ES-I3 (cell line): Measurements from ENCODE around the gene KIFC1.

ENCODE experiments used
- H3K36me3 ChIP-seq: 2 replicates; pipeline ENCODE4 v1.6.1; 2013; ENCODE audit warnings: mild to moderate bottlenecking, low read length, control low read depth, moderate library complexity; ENCODE audit not compliant: insufficient read depth
- H3K4me1 ChIP-seq: 2 replicates; pipeline ENCODE4 v1.6.1; 2013; ENCODE audit warnings: mild to moderate bottlenecking, control low read depth, low read length; ENCODE audit not compliant: insufficient read depth
- H3K9ac ChIP-seq: 2 replicates; pipeline ENCODE4 v1.6.1; 2013; ENCODE audit warnings: low read depth, mild to moderate bottlenecking, low read length, moderate library complexity
- H3K9me3 ChIP-seq: 2 replicates; pipeline ENCODE4 v1.6.1; 2013; ENCODE audit warnings: mild to moderate bottlenecking, low read length, moderate library complexity; ENCODE audit not compliant: control insufficient read depth, insufficient read depth

KIFC1 gene

DNA sequence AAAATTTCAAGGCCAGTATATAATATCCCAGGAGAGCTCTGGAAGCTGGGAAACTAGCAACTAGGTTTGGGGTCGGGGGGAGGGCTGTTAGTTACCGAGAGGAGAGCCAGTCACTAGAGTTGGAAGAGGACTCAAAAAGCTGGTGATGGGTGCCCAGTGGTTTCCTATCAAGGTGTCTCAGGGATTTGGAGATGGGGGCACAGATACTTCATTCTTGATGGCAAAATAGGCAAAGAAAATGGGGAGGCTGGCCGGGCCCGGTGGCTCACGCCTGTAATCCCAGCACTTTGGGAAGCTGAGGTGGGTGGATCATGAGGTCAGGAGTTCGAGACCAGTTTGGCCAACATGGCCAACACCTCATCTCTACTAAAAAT, 20.0 kb downstream of the KIFC1 start:
- Histone ChIP-seq H3K9ac (peak overlapping the region; percentile 94), H3K9me3 (no peaks in the 10 kb centered on the region), H3K36me3 (peaks cover 22% of the 10 kb centered on the region), H3K4me1 (peaks cover 6% of the 10 kb centered on the region; the same call in 1 of the 2 replicates)

DNA sequence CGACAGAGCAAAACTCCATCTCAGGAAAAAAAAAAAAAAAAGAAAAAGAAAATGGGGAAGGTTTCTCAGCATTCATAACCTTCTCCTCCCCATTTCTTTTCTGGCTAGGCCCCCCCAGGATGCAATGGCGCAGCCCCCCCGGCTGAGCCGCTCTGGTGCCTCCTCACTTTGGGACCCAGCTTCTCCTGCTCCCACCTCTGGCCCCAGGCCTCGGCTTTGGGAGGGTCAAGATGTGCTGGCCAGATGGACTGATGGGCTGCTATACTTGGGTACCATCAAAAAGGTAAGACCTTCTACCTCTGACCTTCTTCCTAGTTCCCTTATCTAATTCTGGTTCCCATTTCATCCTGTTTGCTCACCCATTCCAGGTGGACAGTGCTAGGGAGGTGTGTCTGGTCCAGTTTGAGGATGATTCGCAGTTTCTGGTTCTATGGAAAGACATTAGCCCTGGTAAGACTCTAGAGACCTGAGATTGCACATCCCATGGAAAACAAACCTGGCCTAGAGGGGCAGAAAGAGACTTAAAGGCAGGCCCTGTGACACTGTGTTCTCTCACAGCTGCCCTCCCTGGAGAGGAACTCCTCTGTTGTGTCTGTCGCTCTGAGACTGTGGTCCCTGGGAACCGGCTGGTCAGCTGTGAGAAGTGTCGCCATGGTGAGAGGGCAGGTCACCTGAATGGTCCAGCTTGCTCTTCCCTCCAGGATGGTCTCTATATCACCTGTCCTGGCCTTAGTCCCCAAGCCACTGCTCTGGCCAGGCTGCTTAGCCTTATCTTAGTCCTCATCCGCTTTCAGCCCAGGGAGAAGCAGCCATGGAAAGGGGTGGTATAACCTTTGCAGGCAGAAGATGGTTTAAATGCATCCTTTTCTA, 20.8 kb downstream of the KIFC1 start:
- peaks cover 14% of the 10 kb centered on the region for H3K36me3 ChIP-seq
- H3K9me3 ChIP-seq: no peaks in the 10 kb centered on the region
- H3K9ac ChIP-seq: no peak overlapping the region
- peaks cover 11% of the 10 kb centered on the region; the same call in 1 of the 2 replicates for H3K4me1 ChIP-seq

DNA sequence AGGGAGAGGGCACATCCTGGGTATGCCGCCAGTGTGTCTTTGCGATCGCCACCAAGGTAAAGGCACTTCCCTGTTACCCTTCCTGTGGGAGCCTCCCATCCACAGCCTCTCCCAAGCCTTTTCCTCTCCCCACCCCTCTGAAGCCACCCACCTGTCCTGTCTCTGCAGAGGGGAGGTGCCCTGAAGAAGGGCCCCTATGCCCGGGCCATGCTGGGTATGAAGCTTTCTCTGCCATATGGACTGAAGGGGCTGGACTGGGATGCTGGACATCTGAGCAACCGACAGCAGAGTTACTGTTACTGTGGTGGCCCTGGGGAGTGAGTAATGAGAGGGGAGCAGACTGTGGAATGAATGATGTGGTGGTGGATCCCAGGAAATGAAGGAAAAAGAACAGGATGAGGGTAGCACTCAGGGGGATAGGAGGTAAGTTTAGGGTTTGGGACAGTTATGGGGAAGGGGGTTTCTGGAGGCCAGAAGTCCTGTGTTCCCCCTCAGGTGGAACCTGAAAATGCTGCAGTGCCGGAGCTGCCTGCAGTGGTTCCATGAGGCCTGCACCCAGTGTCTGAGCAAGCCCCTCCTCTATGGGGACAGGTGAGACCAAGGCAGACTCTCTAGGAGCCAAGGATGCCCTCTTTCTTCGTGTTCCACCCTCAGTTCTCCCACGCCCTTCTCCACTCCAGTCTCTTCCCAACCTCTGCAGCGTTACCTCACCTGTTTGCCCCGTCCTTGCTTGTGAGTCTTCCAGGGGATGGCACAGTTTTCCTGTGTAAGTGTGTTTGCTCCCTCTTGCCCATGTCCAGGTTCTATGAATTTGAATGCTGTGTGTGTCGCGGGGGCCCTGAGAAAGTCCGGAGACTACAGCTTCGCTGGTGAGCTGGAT, 21.9 kb downstream of the KIFC1 start:
- peaks cover 12% of the 10 kb centered on the region; the same call in 1 of the 2 replicates for H3K36me3 ChIP-seq
- H3K4me1 ChIP-seq: peaks cover 11% of the 10 kb centered on the region; the same call in 1 of the 2 replicates
- H3K9ac ChIP-seq: no peak overlapping the region
- H3K9me3 ChIP-seq: no peaks in the 10 kb centered on the region

DNA sequence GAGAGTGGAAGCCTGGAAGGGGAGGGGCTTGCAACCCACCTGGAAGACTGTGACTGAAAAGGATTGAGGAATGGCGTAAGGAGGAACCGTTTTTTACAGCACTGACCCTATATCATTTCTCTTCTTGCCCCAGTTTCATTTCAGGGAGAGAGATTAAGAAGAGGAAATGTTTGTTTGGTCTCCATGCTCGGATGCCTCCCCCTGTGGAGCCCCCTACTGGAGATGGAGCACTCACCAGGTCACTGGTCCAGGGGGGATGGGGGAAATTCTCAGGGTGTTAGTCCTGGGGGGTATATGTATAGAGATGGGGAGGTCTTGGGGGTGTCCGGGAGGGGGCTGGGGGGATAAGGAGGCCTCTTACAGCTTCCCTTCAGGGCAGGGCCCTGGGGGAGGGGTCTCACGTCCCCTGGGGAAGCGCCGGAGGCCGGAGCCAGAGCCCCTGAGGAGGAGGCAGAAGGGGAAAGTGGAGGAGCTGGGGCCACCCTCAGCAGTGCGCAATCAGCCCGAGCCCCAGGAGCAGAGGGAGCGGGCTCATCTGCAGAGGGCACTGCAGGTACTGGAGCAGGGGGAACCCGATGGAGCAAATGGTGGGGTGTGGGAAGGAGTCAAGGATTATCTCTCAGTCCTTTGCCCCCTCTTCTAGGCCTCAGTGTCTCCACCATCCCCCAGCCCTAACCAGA, 23.1 kb downstream of the KIFC1 start:
- Histone ChIP-seq H3K36me3 (peaks cover 12% of the 10 kb centered on the region; the same call in 1 of the 2 replicates), H3K9ac (no peak overlapping the region), H3K4me1 (peaks cover 12% of the 10 kb centered on the region), H3K9me3 (no peaks in the 10 kb centered on the region)

DNA sequence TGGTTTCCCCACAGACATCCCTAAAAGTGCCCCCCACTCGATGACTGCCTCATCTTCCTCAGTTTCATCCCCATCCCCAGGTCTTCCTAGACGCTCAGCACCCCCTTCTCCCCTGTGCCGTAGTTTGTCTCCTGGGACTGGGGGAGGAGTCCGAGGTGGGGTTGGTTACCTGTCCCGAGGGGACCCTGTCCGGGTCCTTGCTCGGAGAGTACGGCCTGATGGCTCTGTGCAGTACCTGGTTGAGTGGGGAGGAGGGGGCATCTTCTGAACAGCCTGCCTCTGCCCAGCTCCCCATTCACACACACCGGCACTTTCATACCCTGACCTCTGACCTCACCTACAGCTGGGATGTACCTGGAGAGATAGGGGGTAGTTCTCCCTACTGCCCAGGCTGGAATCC, 24.2 kb downstream of the KIFC1 start:
- Histone ChIP-seq H3K4me1 (peaks cover 12% of the 10 kb centered on the region), H3K9me3 (no peaks in the 10 kb centered on the region), H3K9ac (no peak overlapping the region), H3K36me3 (peaks cover 12% of the 10 kb centered on the region; the same call in 1 of the 2 replicates)

DNA sequence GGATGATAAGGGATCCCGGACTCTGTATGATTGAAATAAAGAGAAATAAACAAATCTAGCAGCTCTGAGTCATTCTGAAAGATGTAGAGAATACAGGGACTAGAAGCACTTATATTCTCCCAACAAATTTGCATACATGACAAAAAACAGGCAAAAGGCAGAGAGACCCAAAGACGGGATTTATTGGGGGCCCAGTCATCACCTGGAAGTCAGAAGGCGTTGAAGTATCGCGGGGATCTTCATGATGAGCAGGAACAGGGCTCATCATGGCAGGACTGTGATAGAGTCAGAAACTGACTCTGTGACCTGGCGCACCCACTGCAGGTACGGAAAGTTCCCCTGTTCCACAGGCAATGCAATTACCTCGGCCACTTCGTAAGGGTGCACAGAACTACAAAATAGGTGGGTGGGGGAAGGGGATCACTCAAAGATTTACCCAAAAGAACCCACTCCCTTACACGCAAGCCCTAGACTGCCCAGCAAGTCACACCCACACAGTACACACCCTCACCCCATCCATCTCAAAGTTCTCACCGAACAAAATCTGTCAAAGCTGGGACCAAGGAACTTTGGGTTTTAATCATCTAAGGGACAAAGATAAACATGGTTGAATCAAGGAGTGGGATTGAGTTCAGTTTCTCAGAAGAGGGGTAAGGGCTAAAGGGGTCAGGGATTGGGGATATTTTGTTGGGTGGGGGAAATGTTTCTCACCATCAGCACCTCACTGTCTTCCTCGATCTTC, 24.9 kb downstream of the KIFC1 start:
- peaks cover 12% of the 10 kb centered on the region; the same call in 1 of the 2 replicates for H3K36me3 ChIP-seq
- peaks cover 12% of the 10 kb centered on the region for H3K4me1 ChIP-seq
- no peaks in the 10 kb centered on the region for H3K9me3 ChIP-seq
- peak overlapping the region; percentile 88 for H3K9ac ChIP-seq

DNA sequence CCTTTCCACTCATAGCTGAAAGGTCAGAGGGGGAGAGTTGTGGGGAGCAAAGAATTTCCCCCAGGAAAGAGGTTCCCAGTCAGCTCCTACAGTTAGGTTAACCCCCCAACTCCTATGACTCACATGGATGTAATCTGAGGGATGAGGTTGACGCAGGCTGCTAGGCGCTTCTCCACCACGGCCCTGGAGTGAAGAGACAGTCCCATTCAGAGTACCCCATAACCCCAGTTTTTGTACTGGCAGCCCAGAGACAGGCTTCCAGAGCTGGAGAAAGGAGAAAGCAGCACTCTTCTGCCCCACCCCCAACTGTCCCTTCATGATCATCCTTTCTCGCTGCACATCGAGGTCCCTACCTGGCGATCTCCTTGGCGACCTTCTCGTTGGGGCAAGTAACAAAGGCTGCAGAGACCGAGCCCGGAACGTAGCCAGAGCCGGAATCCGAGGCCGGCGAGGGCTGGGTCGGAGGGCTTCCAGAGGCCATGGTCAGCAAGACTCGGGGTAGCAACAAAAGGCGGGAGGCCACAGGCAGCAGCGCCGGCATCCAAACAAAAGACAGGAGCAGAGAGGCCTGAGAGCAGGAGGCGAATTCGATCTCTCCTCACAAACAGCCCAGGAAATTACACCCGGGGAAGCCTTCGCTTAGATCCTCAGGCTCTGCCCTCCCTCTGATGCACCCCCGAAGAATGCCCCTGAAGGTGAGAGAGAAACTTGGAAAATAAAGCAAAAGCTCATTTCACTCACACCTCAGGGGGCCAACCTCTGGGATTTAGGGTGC, 25.7 kb downstream of the KIFC1 start:
- peaks cover 12% of the 10 kb centered on the region; the same call in 1 of the 2 replicates for H3K36me3 ChIP-seq
- peak overlapping the region; percentile 88 for H3K9ac ChIP-seq
- H3K9me3 ChIP-seq: no peaks in the 10 kb centered on the region
- H3K4me1 ChIP-seq: peaks cover 12% of the 10 kb centered on the region

DNA sequence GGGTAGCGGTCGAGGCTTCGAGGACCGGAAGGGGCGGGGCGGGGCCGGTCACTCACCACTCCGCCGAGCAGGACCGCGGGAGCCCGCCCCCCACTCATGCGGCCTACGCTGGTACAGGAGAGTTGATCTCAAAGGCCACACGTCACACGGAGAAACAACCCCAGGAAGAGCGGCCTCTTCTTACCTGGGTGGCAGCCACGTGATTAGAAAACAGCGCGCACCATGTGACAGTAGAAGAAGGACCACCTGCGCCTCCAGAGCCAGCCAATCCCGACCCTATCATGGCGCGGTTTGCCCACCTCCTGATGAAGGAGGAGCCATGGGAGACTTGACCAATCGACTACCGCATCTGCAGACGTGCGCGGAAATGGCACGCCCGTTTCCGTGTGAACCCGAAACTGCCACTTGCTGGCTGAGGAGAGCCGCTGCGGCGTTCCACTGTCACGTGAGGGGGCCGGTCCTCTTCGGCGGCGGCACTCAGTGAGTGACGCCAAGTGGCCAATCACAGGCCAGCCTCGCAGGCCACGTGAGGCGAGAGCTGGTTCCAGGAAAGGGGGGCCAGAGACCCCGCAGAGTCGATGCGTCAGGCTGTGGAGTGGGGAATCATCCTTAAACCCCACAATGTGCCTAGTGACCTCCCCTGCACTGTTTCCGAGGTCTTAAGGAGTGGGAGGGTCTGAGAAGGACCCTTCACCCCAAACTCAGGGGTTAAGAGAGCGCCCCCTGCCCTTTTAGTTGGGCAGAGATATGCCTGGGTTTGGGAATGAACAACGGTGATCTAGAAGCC, 26.5 kb downstream of the KIFC1 start, which contains the start of gene CUTA:
Gene CUTA (minus strand): TSS at position 205 of the 787 bp plus-strand sequence. CDS start 107 bp downstream, at position 98.
- H3K4me1 ChIP-seq: peaks cover 12% of the 10 kb centered on the region
- no peaks in the 10 kb centered on the region for H3K9me3 ChIP-seq

DNA sequence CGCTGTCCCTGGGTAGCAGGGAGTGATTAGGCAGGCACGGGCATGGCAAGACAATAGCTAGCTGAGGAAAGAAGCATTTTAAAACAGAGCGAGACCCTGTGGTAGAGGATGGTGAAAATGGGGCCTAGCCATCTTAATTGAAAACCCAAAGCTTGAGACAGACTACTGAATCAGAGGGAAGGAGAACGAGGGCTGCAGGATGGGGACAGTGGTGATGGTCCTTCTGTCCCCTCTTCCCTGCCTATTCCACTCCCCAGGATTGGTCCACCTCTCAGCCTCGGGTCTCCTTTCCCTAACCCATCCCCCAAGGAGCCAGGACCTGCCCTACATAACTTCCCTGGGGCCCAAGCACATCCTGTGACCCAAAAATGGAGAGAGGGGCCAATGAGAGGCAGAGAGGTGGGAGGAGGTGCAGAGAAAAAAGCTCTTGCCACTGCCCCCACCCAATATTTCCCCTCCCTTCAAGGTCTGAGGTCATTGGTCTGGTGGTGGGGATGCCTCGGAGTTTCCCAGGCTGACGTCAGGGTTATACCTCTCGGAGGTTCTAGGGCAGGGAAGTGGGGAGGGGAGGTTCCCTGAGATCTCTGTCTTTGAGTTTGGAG, 27.2 kb downstream of the KIFC1 start:
- peaks cover 4% of the 10 kb centered on the region; the same call in 1 of the 2 replicates for H3K36me3 ChIP-seq
- H3K9me3 ChIP-seq: no peaks in the 10 kb centered on the region
- H3K4me1 ChIP-seq: peaks cover 12% of the 10 kb centered on the region
- H3K9ac ChIP-seq: peak overlapping the region; percentile 88

More for the DNA sequence above, 26.5 kb downstream of the KIFC1 start, which contains the start of gene CUTA:
- Histone ChIP-seq H3K36me3 (peaks cover 9% of the 10 kb centered on the region; the same call in 1 of the 2 replicates), H3K9ac (peak within 1 kb of the TSS; percentile 88)

DNA sequence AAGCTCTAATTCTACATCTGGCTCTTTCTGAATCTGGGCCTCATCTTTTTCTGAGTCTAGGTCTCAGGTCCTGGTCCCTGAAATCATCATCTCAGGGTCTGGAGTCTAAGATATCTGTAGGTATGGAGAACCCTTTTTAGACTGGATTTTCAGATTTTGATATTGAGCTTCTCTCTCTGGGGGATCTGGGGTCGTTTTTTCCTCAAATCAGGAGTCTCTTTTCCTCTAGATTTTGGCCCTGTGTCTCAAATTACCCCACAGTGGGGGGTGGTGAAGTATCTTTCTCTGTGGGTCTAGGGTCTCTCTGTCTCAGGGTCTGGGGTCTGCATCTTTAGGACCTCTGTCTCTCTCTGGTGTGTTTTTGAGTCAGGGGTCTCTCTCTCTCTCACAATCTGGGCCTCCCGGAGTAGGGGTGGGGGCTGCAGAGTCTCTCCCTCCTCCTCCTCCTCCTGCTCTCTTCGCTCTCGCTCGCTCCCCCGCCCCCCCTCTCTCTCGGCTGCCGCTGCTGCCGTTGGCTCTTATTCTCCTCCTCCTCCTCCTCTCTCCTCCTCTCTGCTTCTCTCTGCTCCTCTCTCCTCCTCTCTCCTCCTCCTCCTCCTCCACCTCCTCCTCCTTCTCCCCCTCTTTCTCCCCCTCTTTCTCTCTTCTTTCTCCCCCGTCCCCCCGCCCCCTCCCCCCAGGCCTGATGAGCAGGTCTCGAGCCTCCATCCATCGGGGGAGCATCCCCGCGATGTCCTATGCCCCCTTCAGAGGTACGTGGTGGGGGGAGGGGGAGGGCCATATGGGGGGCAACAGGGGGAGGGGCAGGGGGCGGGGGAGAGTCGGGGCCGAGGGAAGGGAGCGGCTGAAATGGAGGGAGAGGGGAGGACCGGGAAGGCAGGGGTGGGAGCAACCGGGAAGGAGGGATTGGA, 28.2 kb downstream of the KIFC1 start, which contains the start of gene SYNGAP1:
Gene SYNGAP1 (plus strand): TSS at position 486 of the 911 bp plus-strand sequence. CDS start 200 bp downstream, at position 686.
- H3K9me3 ChIP-seq: no peaks in the 10 kb centered on the region
- H3K36me3 ChIP-seq: peaks cover 4% of the 10 kb centered on the region; the same call in 1 of the 2 replicates
- H3K4me1 ChIP-seq: peaks cover 21% of the 10 kb centered on the region
- peak within 1 kb of the TSS; percentile 88 for H3K9ac ChIP-seq
